CD14-positive monocyte (primary cell): ENCODE data around the gene BBS9. TPM values are rescaled to one million over a fixed set of nuclear protein-coding genes. Genes with fewer than 3 reads are reported as not detected.

Experiments used
- DNase-seq, 3 donors: peaks; one replicate each; pipeline ENCODE4 v3.0.0-alpha.2; 2011 to 2022
- H2AFZ ChIP-seq: 2 replicates; pipeline ENCODE4 v1.6.0; 2012; ENCODE audit warnings: mild to moderate bottlenecking, low read depth, low read length, inconsistent platforms; ENCODE audit not compliant: insufficient read depth, poor library complexity, severe bottlenecking
- H3K27ac ChIP-seq, 2 donors: 1 replicate in 1 of 2; 2 replicates in 1 of 2; pipeline ENCODE4 v1.5.1; 2012 to 2013; ENCODE audit warnings: low read length in 2 of 2, control low read depth in 1 of 2, inconsistent platforms in 1 of 2, low read depth in 1 of 2, mild to moderate bottlenecking in 1 of 2
- H3K27me3 ChIP-seq, 2 donors: one replicate each; pipeline versions ENCODE4 v1.6.0 to v1.6.1; 2011 to 2013; ENCODE audit warnings: low read length in 2 of 2; ENCODE audit not compliant: control insufficient read depth in 2 of 2, insufficient read depth in 2 of 2
- H3K36me3 ChIP-seq, 2 donors: replicated peaks in 1 of 2; 1 replicate in 1 of 2; 2 replicates in 1 of 2; pipeline versions ENCODE4 v1.5.1 to v1.6.1; 2012 to 2013; ENCODE audit warnings: low read length in 2 of 2, control low read depth in 1 of 2, inconsistent platforms in 1 of 2, mild to moderate bottlenecking in 1 of 2; ENCODE audit not compliant: insufficient read depth in 2 of 2, control insufficient read depth in 1 of 2
- H3K4me1 ChIP-seq, 2 donors: 1 replicate in 1 of 2; 2 replicates in 1 of 2; pipeline versions ENCODE4 v1.5.1 to v1.6.1; 2012 to 2013; ENCODE audit warnings: low read length in 2 of 2, control low read depth in 1 of 2, inconsistent platforms in 1 of 2, mild to moderate bottlenecking in 1 of 2, moderate library complexity in 1 of 2; ENCODE audit not compliant: insufficient read depth in 2 of 2, control insufficient read depth in 1 of 2
- H3K4me2 ChIP-seq: replicated peaks from 2 replicates; pipeline ENCODE3; 2012; ENCODE audit warnings: low read length, moderate library complexity, mild to moderate bottlenecking; ENCODE audit not compliant: poor library complexity, severe bottlenecking; ENCODE audit errors: extremely low read depth
- H3K4me3 ChIP-seq, 3 experiments: fragments of 200-600 bp in 1 of 3; sonication (generic) in 1 of 3; replicated peaks in 1 of 3; 1 replicate in 2 of 3; 2 replicates in 1 of 3; pipeline ENCODE4 v1.5.1; 2011 to 2013; ENCODE audit warnings: low read length in 3 of 3, mild to moderate bottlenecking in 3 of 3, control low read depth in 2 of 3, low read depth in 2 of 3, inconsistent platforms in 1 of 3, moderate library complexity in 1 of 3
- H3K79me2 ChIP-seq: 2 replicates; pipeline ENCODE4 v1.6.0; 2012; ENCODE audit warnings: mild to moderate bottlenecking, control low read depth, inconsistent platforms, low read length, moderate library complexity; ENCODE audit not compliant: insufficient read depth
- H3K9ac ChIP-seq: 2 replicates; pipeline ENCODE4 v1.6.0; 2017; ENCODE audit warnings: low read length, mild to moderate bottlenecking; ENCODE audit not compliant: insufficient read depth, poor library complexity, severe bottlenecking
- H3K9me3 ChIP-seq, 2 donors: replicated peaks in 1 of 2; 1 replicate in 1 of 2; 2 replicates in 1 of 2; pipeline versions ENCODE4 v1.5.1 to v1.6.1; 2012 to 2013; ENCODE audit warnings: low read length in 2 of 2, control low read depth in 1 of 2; ENCODE audit not compliant: control insufficient read depth in 1 of 2, insufficient read depth in 1 of 2
- H4K20me1 ChIP-seq: 2 replicates; pipeline ENCODE4 v1.6.0; 2012; ENCODE audit warnings: mild to moderate bottlenecking, low read length, control low read depth, moderate library complexity; ENCODE audit not compliant: insufficient read depth
- H3K27ac Mint-ChIP-seq, 7 donors: one replicate each; pipeline ENCODE4 v1.8.0; 2020; ENCODE audit warnings: mild to moderate bottlenecking in 7 of 7, mixed read lengths in 7 of 7, moderate library complexity in 6 of 7, inconsistent platforms in 2 of 7
- H3K27me3 Mint-ChIP-seq, 3 donors: one replicate each; pipeline ENCODE4 v1.8.0; 2021 to 2022; ENCODE audit warnings: low read depth in 3 of 3, mild to moderate bottlenecking in 3 of 3, mixed read lengths in 3 of 3, moderate library complexity in 3 of 3, inconsistent platforms in 1 of 3
- H3K36me3 Mint-ChIP-seq, 2 donors: one replicate each; pipeline ENCODE4 v1.8.0; 2020; ENCODE audit warnings: mixed read lengths in 2 of 2, inconsistent platforms in 1 of 2, mild to moderate bottlenecking in 1 of 2
- H3K4me1 Mint-ChIP-seq: one replicate; pipeline ENCODE4 v1.8.0; 2020; ENCODE audit warnings: mild to moderate bottlenecking, mixed read lengths
- H3K4me3 Mint-ChIP-seq, 2 donors: one replicate each; pipeline ENCODE4 v1.8.0; 2020; ENCODE audit warnings: mild to moderate bottlenecking in 2 of 2, mixed read lengths in 2 of 2, moderate library complexity in 1 of 2
- H3K9me3 Mint-ChIP-seq, 7 donors: one replicate each; pipeline ENCODE4 v1.8.0; 2020 to 2022; ENCODE audit warnings: mixed read lengths in 7 of 7, mild to moderate bottlenecking in 6 of 7, moderate library complexity in 6 of 7, inconsistent platforms in 2 of 7
- CTCF ChIP-seq: fragments of 200-600 bp; IDR thresholded peaks from one replicate; pipeline ENCODE4 v1.8.0; 2022; ENCODE audit warnings: antibody characterized with exemption, mild to moderate bottlenecking
- WGBS: methylation state at CpG from one replicate; pipeline ENCODE4 v1.1.5; 2013; ENCODE audit warnings: missing lambda C conversion rate; ENCODE audit not compliant: insufficient coverage; 5-methylcytosine and 5-hydroxymethylcytosine counted together
- intact Hi-C, 2 donors: fragments of 100-400 bp; cut with micrococcal nuclease; formaldehyde crosslinking; loops; one replicate each; pipeline versions ENCODE4 v1.15.0 to v1.15.1; 2023
- polyA plus RNA-seq, 3 donors: library from polyadenylated mRNA; depleted of rRNA in 1 of 3; unstranded in 2 of 3; stranded (reverse) in 1 of 3; fragments of 300-500 nt in 2 of 3; fragments of >200 nt in 1 of 3; fragmentation: Illumina TruSeq in 2 of 3; gene quantifications; 1 replicate in 2 of 3; 2 replicates in 1 of 3; pipeline ENCODE4 v1.2.3, GENCODE V29; 2012 to 2021

BBS9 gene
- polyA plus RNA-seq, 3 donors, result 4.9 to 7.5 (median 6.8) TPM

- Histone ChIP-seq H3K9me3 (peaks cover 0 to under 1% of the 10 kb centered on the region in 2 donors), H3K36me3 (no peaks in the 10 kb centered on the region), H3K4me3 (no peak overlapping the region), H3K27me3 (no peaks in the 10 kb centered on the region), H3K4me1 (no peaks in the 10 kb centered on the region), H3K79me2 (no peaks in the 10 kb centered on the region), H3K4me2 (no peak overlapping the region), H3K27ac (no peak overlapping the region), H2AFZ (no peak overlapping the region), H4K20me1 (no peaks in the 10 kb centered on the region), H3K9ac (no peak overlapping the region)
- Mint-ChIP-seq H3K4me1 (no peaks in the 10 kb centered on the region), H3K27me3 (peaks cover 0 to 2% (median 0%) of the 10 kb centered on the region in 3 donors), H3K27ac (no peak overlapping the region), H3K4me3 (no peak overlapping the region), H3K9me3 (peaks cover 5 to 10% (median 7%) of the 10 kb centered on the region in 7 donors), H3K36me3 (peaks cover 4 to 9% of the 10 kb centered on the region in 2 donors)
- WGBS, result no CpG with 5 or more reads among the region's 2 CpGs
- intact Hi-C loops, result no loop called here
- TF ChIP-seq CTCF, result no peak
- DNase-seq, result no peak
These were observed 50.2 kb downstream of the BBS9 start for GRCh38 chr7:33179519-33179918.

- Mint-ChIP-seq H3K27me3 (peaks cover 0 to 2% (median 0%) of the 10 kb centered on the region in 3 donors), H3K36me3 (peaks cover 4 to 9% of the 10 kb centered on the region in 2 donors), H3K9me3 (peaks cover 3 to 10% (median 7%) of the 10 kb centered on the region in 7 donors), H3K27ac (no peak overlapping the region), H3K4me3 (no peak overlapping the region), H3K4me1 (no peaks in the 10 kb centered on the region)
- no peaks in the 10 kb centered on the region for H4K20me1 ChIP-seq
- intact Hi-C loops, result no loop called here
- H3K4me3 ChIP-seq, result no peak overlapping the region
- DNase-seq, result no peak
- TF ChIP-seq CTCF, result no peak
- H3K36me3 ChIP-seq, result no peaks in the 10 kb centered on the region
- H3K27me3 ChIP-seq, result no peaks in the 10 kb centered on the region
- no peaks in the 10 kb centered on the region for H3K9me3 ChIP-seq
- no peak overlapping the region for H3K4me2 ChIP-seq
- WGBS, result 95% methylated on average over 2 of the region's 2 CpGs
- no peaks in the 10 kb centered on the region for H3K4me1 ChIP-seq
- H3K9ac ChIP-seq, result no peak overlapping the region
- no peak overlapping the region for H3K27ac ChIP-seq
- H2AFZ ChIP-seq, result no peak overlapping the region
- H3K79me2 ChIP-seq, result no peaks in the 10 kb centered on the region
These were observed 54.1 kb downstream of the BBS9 start for GRCh38 chr7:33183504-33183903.
